T-cell (primary cell): ENCODE data around the gene SLC51A. TPM values are rescaled to one million over a fixed set of nuclear protein-coding genes. Genes with fewer than 3 reads are reported as not detected.

Source experiments
- ATAC-seq, 4 experiments: fragments of 200-7000 bp in 3 of 4; fragments of 150-1000 bp in 1 of 4; cut with Tn5 transposase; replicated peaks in 1 of 4; 1 replicate in 3 of 4; 2 replicates in 1 of 4; pipeline ENCODE4 v1.10.0; 2021; ENCODE audit warnings: moderate library complexity in 3 of 4, mild to moderate bottlenecking in 2 of 4, moderate number of reproducible peaks in 1 of 4
- CTCF ChIA-PET, 2 donors: fragments of 300-600 bp; sonication (Branson Sonifier 250); formaldehyde crosslinking; loops; one replicate each; lab custom pipeline; 2022; ENCODE audit warnings: antibody characterized with exemption in 2 of 2; lab: Charles Lee
- POLR2A ChIA-PET, 2 donors: fragments of 300-600 bp; sonication (Branson Sonifier 250); formaldehyde crosslinking; loops; one replicate each; lab custom pipeline; 2022; ENCODE audit warnings: antibody characterized with exemption in 2 of 2; lab: Charles Lee
- DNase-seq, 35 experiments: peaks; one replicate each; pipeline versions ENCODE4 v3.0.0 to v3.0.0-alpha.2; 2013 to 2023
- H3K27ac ChIP-seq: one replicate; pipeline ENCODE4 v1.5.1; 2013; ENCODE audit warnings: low read length
- H3K27me3 ChIP-seq, 2 experiments: replicated peaks in 1 of 2; 1 replicate in 1 of 2; 2 replicates in 1 of 2; pipeline versions ENCODE4 v1.6.1 to v1.7.0; 2013; ENCODE audit warnings: low read length in 1 of 2, mixed read lengths in 1 of 2; ENCODE audit not compliant: control insufficient read depth in 2 of 2, insufficient read depth in 2 of 2; ENCODE audit errors: extremely low read depth in 1 of 2
- H3K36me3 ChIP-seq, 2 donors: 1 replicate in 1 of 2; 2 replicates in 1 of 2; pipeline versions ENCODE4 v1.6.1 to v1.7.0; 2013; ENCODE audit warnings: low read length in 1 of 2; ENCODE audit not compliant: control insufficient read depth in 2 of 2, insufficient read depth in 1 of 2; ENCODE audit errors: extremely low read depth in 1 of 2
- H3K4me1 ChIP-seq, 2 experiments: 1 replicate in 1 of 2; 2 replicates in 1 of 2; pipeline versions ENCODE4 v1.6.1 to v1.7.0; 2013; ENCODE audit warnings: low read length in 2 of 2, mixed read lengths in 1 of 2; ENCODE audit not compliant: insufficient read depth in 2 of 2, control insufficient read depth in 1 of 2; ENCODE audit errors: extremely low read depth in 1 of 2
- H3K4me3 ChIP-seq, 2 donors: 1 replicate in 1 of 2; 2 replicates in 1 of 2; pipeline versions ENCODE4 v1.5.1 to v1.7.0; 2013; ENCODE audit warnings: mild to moderate bottlenecking in 2 of 2, low read length in 1 of 2, moderate library complexity in 1 of 2; ENCODE audit not compliant: control insufficient read depth in 1 of 2; ENCODE audit errors: extremely low read depth in 1 of 2
- H3K9me3 ChIP-seq: 2 replicates; pipeline ENCODE4 v1.7.0; 2013
- H3K27ac Mint-ChIP-seq, 2 donors: one replicate each; pipeline ENCODE4 v1.8.0; 2020 to 2021; ENCODE audit warnings: mild to moderate bottlenecking in 2 of 2, mixed read lengths in 2 of 2
- H3K27me3 Mint-ChIP-seq, 2 donors: one replicate each; pipeline ENCODE4 v1.8.0; 2021 to 2022; ENCODE audit warnings: mixed read lengths in 2 of 2
- H3K36me3 Mint-ChIP-seq: one replicate; pipeline ENCODE4 v1.8.0; 2021; ENCODE audit warnings: mixed read lengths
- H3K4me1 Mint-ChIP-seq, 3 donors: one replicate each; pipeline ENCODE4 v1.8.0; 2020 to 2022; ENCODE audit warnings: mixed read lengths in 3 of 3, mild to moderate bottlenecking in 1 of 3
- H3K4me3 Mint-ChIP-seq, 3 donors: one replicate each; pipeline ENCODE4 v1.8.0; 2020 to 2022; ENCODE audit warnings: mild to moderate bottlenecking in 3 of 3, mixed read lengths in 3 of 3, moderate library complexity in 3 of 3
- H3K9me3 Mint-ChIP-seq, 3 donors: one replicate each; pipeline ENCODE4 v1.8.0; 2020 to 2022; ENCODE audit warnings: mixed read lengths in 3 of 3
- WGBS: methylation state at CpG from one replicate; pipeline ENCODE4 v1.1.5; 2013; ENCODE audit warnings: missing lambda C conversion rate; ENCODE audit not compliant: insufficient coverage; 5-methylcytosine and 5-hydroxymethylcytosine counted together
- total RNA-seq, 35 experiments: library from RNA in 6 of 35; stranded (reverse) in 6 of 35; fragments of 120-200 nt in 1 of 35; gene quantifications; one replicate each; pipeline versions ENCODE4 v1.2.1 to v1.2.4 and lab custom pipeline; 2013 to 2026

Gene SLC51A
- total RNA-seq, 5 donors from 2014 or later (not counting 1 experiment from before 2014, with no cell fraction given): not detected

- Mint-ChIP-seq H3K4me3 (no peak overlapping the region), H3K27ac (no peak overlapping the region), H3K4me1 (peaks cover 12 to 17% (median 16%) of the 10 kb centered on the region in 3 donors), H3K27me3 (no peaks in the 10 kb centered on the region), H3K36me3 (no peaks in the 10 kb centered on the region), H3K9me3 (no peaks in the 10 kb centered on the region)
- CTCF ChIA-PET: no interaction called here
- Histone ChIP-seq H3K36me3 (no peaks in the 10 kb centered on the region), H3K27me3 (no peaks in the 10 kb centered on the region), H3K27ac (no peak overlapping the region), H3K9me3 (no peaks in the 10 kb centered on the region), H3K4me3 (no peak overlapping the region), H3K4me1 (peaks cover 4 to 15% of the 10 kb centered on the region in 2 experiments)
- 89% methylated on average over 19 of the region's 25 CpGs for WGBS
- POLR2A ChIA-PET: no interaction called here
- no peak for DNase-seq
- no peak for ATAC-seq
Observed at GRCh38 chr3:196216681-196217211, 412 bp downstream of the SLC51A start.

GRCh38 chr3:196217307-196218154, 1.2 kb downstream of the SLC51A start:
- H3K36me3 Mint-ChIP-seq: no peaks in the 10 kb centered on the region
- Histone ChIP-seq H3K9me3 (no peaks in the 10 kb centered on the region), H3K27ac (no peak overlapping the region), H3K27me3 (no peaks in the 10 kb centered on the region), H3K4me1 (peaks cover 4 to 15% of the 10 kb centered on the region in 2 experiments), H3K4me3 (no peak overlapping the region), H3K36me3 (no peaks in the 10 kb centered on the region)
- ATAC-seq: no peak
- DNase-seq: no peak
- CTCF ChIA-PET: no interaction called here
- peak overlapping the region in 2 of 3 donors; percentile 13 to 34 for H3K4me3 Mint-ChIP-seq
- H3K27ac Mint-ChIP-seq: peak overlapping the region in 1 of 2 donors; percentile 16
- POLR2A ChIA-PET: no interaction called here
- peaks cover 12 to 17% (median 16%) of the 10 kb centered on the region in 3 donors for H3K4me1 Mint-ChIP-seq
- no peaks in the 10 kb centered on the region for H3K27me3 Mint-ChIP-seq
- no peaks in the 10 kb centered on the region for H3K9me3 Mint-ChIP-seq
- WGBS: 93% methylated on average over 5 of the region's 12 CpGs

- Mint-ChIP-seq H3K4me3 (peak overlapping the region; percentile 9 to 34 (median 13)), H3K9me3 (no peaks in the 10 kb centered on the region), H3K36me3 (no peaks in the 10 kb centered on the region), H3K27me3 (no peaks in the 10 kb centered on the region), H3K27ac (peak overlapping the region in 1 of 2 donors; percentile 79), H3K4me1 (peaks cover 12 to 17% (median 16%) of the 10 kb centered on the region in 3 donors)
- DNase-seq (no peak), ATAC-seq (no peak)
- Histone ChIP-seq H3K27ac (no peak overlapping the region), H3K9me3 (no peaks in the 10 kb centered on the region), H3K4me1 (peaks cover 4 to 15% of the 10 kb centered on the region in 2 experiments), H3K27me3 (no peaks in the 10 kb centered on the region), H3K36me3 (no peaks in the 10 kb centered on the region), H3K4me3 (no peak overlapping the region)
- ChIA-PET CTCF (no interaction called here), POLR2A (no interaction called here)
- 91% methylated on average over 11 of the region's 13 CpGs for WGBS
Observed at GRCh38 chr3:196218155-196218712, 1.9 kb downstream of the SLC51A start.

- H3K27me3 Mint-ChIP-seq: no peaks in the 10 kb centered on the region
- H3K4me1 Mint-ChIP-seq: peaks cover 12 to 17% (median 16%) of the 10 kb centered on the region in 3 donors
- no peaks in the 10 kb centered on the region for H3K9me3 Mint-ChIP-seq
- H3K36me3 Mint-ChIP-seq: no peaks in the 10 kb centered on the region
- POLR2A ChIA-PET: no interaction called here
- peak overlapping the region; percentile 71 to 81 (median 79) for H3K4me3 Mint-ChIP-seq
- H3K27me3 ChIP-seq: no peaks in the 10 kb centered on the region
- CTCF ChIA-PET: interaction anchor here (1.1 to 1.2 kb wide), 2 partner anchors 144 to 146 kb away, joined by 3 read pairs; no protein-coding TSS in a partner anchor
- WGBS: 14% methylated on average over 17 of the region's 19 CpGs
- H3K27ac Mint-ChIP-seq: peak overlapping the region; percentile 76 to 79
- H3K4me1 ChIP-seq: peaks cover 4 to 15% of the 10 kb centered on the region in 2 experiments
- ATAC-seq (peak; percentile 94 to 98 (median 94)), DNase-seq (peak in 34 of 35 experiments; percentile 35 to 78 (median 60))
- no peaks in the 10 kb centered on the region for H3K36me3 ChIP-seq
- H3K4me3 ChIP-seq: peak overlapping the region; percentile 45 to 47
- H3K9me3 ChIP-seq: no peaks in the 10 kb centered on the region
- H3K27ac ChIP-seq: peak overlapping the region; percentile 39
Observed at GRCh38 chr3:196219194-196219969, 3.0 kb downstream of the SLC51A start.

- Mint-ChIP-seq H3K4me3 (peak overlapping the region in 2 of 3 donors; percentile 71 to 79), H3K4me1 (peaks cover 12 to 17% (median 16%) of the 10 kb centered on the region in 3 donors), H3K36me3 (no peaks in the 10 kb centered on the region), H3K27ac (peak overlapping the region; percentile 76 to 79), H3K9me3 (no peaks in the 10 kb centered on the region), H3K27me3 (no peaks in the 10 kb centered on the region)
- Histone ChIP-seq H3K36me3 (no peaks in the 10 kb centered on the region), H3K4me1 (peaks cover 4 to 15% of the 10 kb centered on the region in 2 experiments), H3K27me3 (peaks cover 0 to 1% of the 10 kb centered on the region in 2 experiments), H3K27ac (no peak overlapping the region), H3K9me3 (no peaks in the 10 kb centered on the region), H3K4me3 (no peak overlapping the region)
- ATAC-seq (no peak), DNase-seq (no peak)
- ChIA-PET POLR2A (no interaction called here), CTCF (interaction anchor here (1.1 to 1.2 kb wide), 2 partner anchors 144 to 146 kb away, joined by 3 read pairs; no protein-coding TSS in a partner anchor)
- 89% methylated on average over 18 of the region's 19 CpGs for WGBS
Observed at GRCh38 chr3:196219970-196220311, 3.6 kb downstream of the SLC51A start.

GRCh38 chr3:196220587-196220986, 4.3 kb downstream of the SLC51A start:
- 95% methylated on average over 8 of the region's 10 CpGs for WGBS
- Mint-ChIP-seq H3K27me3 (no peaks in the 10 kb centered on the region), H3K9me3 (no peaks in the 10 kb centered on the region), H3K27ac (no peak overlapping the region), H3K36me3 (no peaks in the 10 kb centered on the region), H3K4me3 (no peak overlapping the region), H3K4me1 (peaks cover 12 to 17% (median 16%) of the 10 kb centered on the region in 3 donors)
- POLR2A ChIA-PET: no interaction called here
- CTCF ChIA-PET: no interaction called here
- Histone ChIP-seq H3K27me3 (peaks cover 0 to 6% of the 10 kb centered on the region in 2 experiments), H3K9me3 (no peaks in the 10 kb centered on the region), H3K4me1 (peaks cover 4 to 15% of the 10 kb centered on the region in 2 experiments), H3K4me3 (no peak overlapping the region), H3K27ac (no peak overlapping the region), H3K36me3 (no peaks in the 10 kb centered on the region)
- no peak for ATAC-seq
- no peak for DNase-seq
